ENCODE results near the gene INHBE.

- TF ChIP-seq CTCF (tag by site-specific recombination; IDR thresholded peaks at IDR 0.05) (peak; percentile 29; the same call in 1 of the 2 replicates), TSHZ1 (tag by site-specific recombination; IDR thresholded peaks at IDR 0.05; ENCODE audit: borderline replicate concordance) (no peak), ZNF426 (tag by site-specific recombination; IDR thresholded peaks at IDR 0.05) (no peak), ZNF19 (tag by site-specific recombination; IDR thresholded peaks at IDR 0.05; ENCODE audit: low read depth) (no peak), ZNF366 (tag by site-specific recombination; conservative IDR thresholded peaks at IDR 0.05) (0 out of 2 replicates have a peak, but pooled peaks have one; percentile 16), BCL6B (tag by site-specific recombination; IDR thresholded peaks at IDR 0.05) (no peak), REST (tag by site-specific recombination; IDR thresholded peaks at IDR 0.05) (no peak), ZBTB7A (tag by site-specific recombination; IDR thresholded peaks at IDR 0.05; ENCODE audit: low read depth) (no peak)
Measured at GRCh38 chr12:57430112-57430930, 24.8 kb upstream of the INHBE start.

Measured in HEK293 (cell line).